Right hindlimb (tissue), 1 donor: ENCODE data around the gene SEPHS1.
"Not testable (repeated sequence)": the region's sequence is repeated elsewhere in the genome, so short reads cannot be mapped to it uniquely, and the experiment has no call there.

ENCODE experiments used
- DNase-seq: peaks from one replicate; pipeline ENCODE4 v3.0.0-alpha.2; 2018

SEPHS1 gene

GRCh38 chr10:13327534-13327933, 20.6 kb downstream of the SEPHS1 start:
- peak; percentile 54 for DNase-seq

- DNase-seq, result no peak
Observed at GRCh38 chr10:13322615-13323148, 25.4 kb downstream of the SEPHS1 start.

GRCh38 chr10:13321576-13321975, 26.5 kb downstream of the SEPHS1 start:
- no peak for DNase-seq

- DNase-seq, result no peak
Observed at GRCh38 chr10:13319166-13319565, 28.9 kb downstream of the SEPHS1 start.

GRCh38 chr10:13317474-13317873, 30.6 kb downstream of the SEPHS1 start:
- DNase-seq, result no peak

GRCh38 chr10:13316635-13317311, 31.3 kb downstream of the SEPHS1 start:
- DNase-seq, result no peak

GRCh38 chr10:13315361-13315760, 32.7 kb downstream of the SEPHS1 start:
- no peak for DNase-seq

- no peak for DNase-seq
Observed at GRCh38 chr10:13311177-13311575, 36.9 kb downstream of the SEPHS1 start.

GRCh38 chr10:13310518-13311176, 37.4 kb downstream of the SEPHS1 start:
- no peak for DNase-seq

GRCh38 chr10:13309792-13310191, 38.3 kb downstream of the SEPHS1 start:
- no peak for DNase-seq

- DNase-seq, result no peak
Observed at GRCh38 chr10:13308096-13308495, 40.0 kb downstream of the SEPHS1 start.

- no peak for DNase-seq
Observed at GRCh38 chr10:13306103-13306502, 42.0 kb downstream of the SEPHS1 start.

- no peak for DNase-seq
Observed at GRCh38 chr10:13302821-13303555, 45.1 kb downstream of the SEPHS1 start.

GRCh38 chr10:13299437-13300287, 48.4 kb downstream of the SEPHS1 start, which contains the start of gene PHYH:
TSS of gene PHYH (minus strand) at chr10:13300064. CDS start at chr10:13300042, 22 bp downstream.
- peak; percentile 92 for DNase-seq

- no peak for DNase-seq
Observed at GRCh38 chr10:13298748-13299436, 49.2 kb downstream of the SEPHS1 start.

GRCh38 chr10:13296476-13296875, 51.6 kb downstream of the SEPHS1 start:
- no peak for DNase-seq

GRCh38 chr10:13294784-13295183, 53.3 kb downstream of the SEPHS1 start:
- no peak for DNase-seq

GRCh38 chr10:13291821-13292773, 56.0 kb downstream of the SEPHS1 start:
- DNase-seq, result no peak

- DNase-seq, result no peak
Observed at GRCh38 chr10:13291061-13291460, 57.0 kb downstream of the SEPHS1 start.

- DNase-seq, result no peak
Observed at GRCh38 chr10:13284050-13284449, 64.0 kb downstream of the SEPHS1 start.

- DNase-seq, result not testable (repeated sequence)
Observed at GRCh38 chr10:13282348-13282747, 65.7 kb downstream of the SEPHS1 start.
